Activated CD8-positive, alpha-beta memory T cell treated with anti-CD3 and anti-CD28 coated beads for 36 hours (primary cell): Measurements from ENCODE around the gene STPG4. TPM values are rescaled to one million over a fixed set of nuclear protein-coding genes. Genes with fewer than 3 reads are reported as not detected.

ENCODE experiments used
- CTCF ChIA-PET: fragments of 350-600 bp; sonication (Branson Sonifier 250); formaldehyde crosslinking; loops from one replicate; lab custom pipeline; 2021; ENCODE audit warnings: antibody characterized with exemption; lab: Charles Lee
- POLR2A ChIA-PET: fragments of 350-600 bp; sonication (Branson Sonifier 250); formaldehyde crosslinking; loops from one replicate; lab custom pipeline; 2021; ENCODE audit warnings: antibody characterized with exemption; lab: Charles Lee
- total RNA-seq, 2 experiments: library from RNA; stranded (reverse); gene quantifications; one replicate each; pipeline ENCODE4 v1.2.3, GENCODE V29; 2021

The STPG4 gene
- total RNA-seq, 2 experiments from 2014 or later, result 0.23 to 0.32 TPM

DNA sequence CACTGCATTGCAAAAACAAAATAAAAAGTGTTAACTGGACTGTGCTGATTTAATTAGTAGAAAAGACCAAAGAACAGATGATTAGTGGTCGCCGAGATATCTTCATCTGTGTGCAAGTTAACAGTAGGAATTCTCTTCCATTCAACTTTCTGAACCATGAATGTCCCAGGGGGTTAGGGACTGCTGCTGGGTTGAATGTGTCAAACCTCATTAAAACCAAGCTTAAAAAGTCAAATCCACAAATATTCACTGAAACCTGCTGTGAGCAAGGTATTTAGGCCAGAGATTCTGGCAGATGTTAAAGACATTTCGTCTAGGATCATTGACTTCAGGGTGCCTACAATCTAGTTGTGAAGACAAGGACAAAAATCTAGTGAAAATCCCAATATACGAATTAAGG, 58.7 kb downstream of the STPG4 start:
- ChIA-PET POLR2A (interaction anchor here (0.6 kb wide), 1 partner anchor 188 kb away, joined by 3 read pairs; no protein-coding TSS in a partner anchor), CTCF (no interaction called here)

GRCh38 chr2:47095349-47096020, 59.6 kb downstream of the STPG4 start:
- ChIA-PET CTCF (no interaction called here), POLR2A (no interaction called here)

DNA sequence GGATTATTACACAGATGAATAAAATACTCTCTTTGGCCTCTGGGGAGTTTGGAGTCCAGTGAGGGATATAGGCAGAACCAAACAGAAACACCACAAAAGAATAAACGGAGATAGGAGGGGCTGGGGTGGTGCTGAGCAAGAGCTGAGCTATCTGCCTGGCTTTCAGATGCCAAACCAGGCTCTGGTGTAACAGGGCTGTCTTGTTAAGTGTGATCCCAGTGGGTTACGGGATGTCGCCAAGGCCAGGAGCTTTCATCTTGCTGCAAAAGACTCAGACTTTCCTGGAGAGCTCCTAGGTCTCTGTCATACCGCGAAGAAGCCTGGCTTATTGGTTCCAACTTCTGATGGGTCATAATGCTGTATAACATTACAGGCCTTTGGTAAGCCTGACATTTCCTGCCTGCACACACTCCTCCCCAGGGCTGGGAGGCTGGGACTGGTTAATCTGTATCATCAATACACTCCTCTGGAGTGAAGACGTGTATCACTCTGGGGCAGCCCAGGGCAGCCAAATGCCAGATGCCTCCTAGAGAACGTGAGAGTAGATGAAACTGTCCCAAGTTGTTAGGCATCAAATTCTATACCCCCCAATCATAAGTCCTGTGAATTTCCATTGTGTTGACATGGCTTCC, 60.5 kb downstream of the STPG4 start:
- ChIA-PET CTCF (no interaction called here), POLR2A (interaction anchor here (0.7 kb wide), 1 partner anchor 85 kb away, joined by 4 read pairs; no protein-coding TSS in a partner anchor)

- POLR2A ChIA-PET, result no interaction called here
- CTCF ChIA-PET, result no interaction called here
Measured at GRCh38 chr2:47093626-47094025, 61.5 kb downstream of the STPG4 start.

GRCh38 chr2:47092465-47092864, 62.6 kb downstream of the STPG4 start:
- CTCF ChIA-PET, result no interaction called here

GRCh38 chr2:47091118-47091517, 64.0 kb downstream of the STPG4 start:
- CTCF ChIA-PET, result no interaction called here
- POLR2A ChIA-PET, result no interaction called here

More at GRCh38 chr2:47092465-47092864, 62.6 kb downstream of the STPG4 start:
- POLR2A ChIA-PET, result no interaction called here

- ChIA-PET CTCF (no interaction called here), POLR2A (no interaction called here)
Measured at GRCh38 chr2:47089083-47089464, 66.0 kb downstream of the STPG4 start.

DNA sequence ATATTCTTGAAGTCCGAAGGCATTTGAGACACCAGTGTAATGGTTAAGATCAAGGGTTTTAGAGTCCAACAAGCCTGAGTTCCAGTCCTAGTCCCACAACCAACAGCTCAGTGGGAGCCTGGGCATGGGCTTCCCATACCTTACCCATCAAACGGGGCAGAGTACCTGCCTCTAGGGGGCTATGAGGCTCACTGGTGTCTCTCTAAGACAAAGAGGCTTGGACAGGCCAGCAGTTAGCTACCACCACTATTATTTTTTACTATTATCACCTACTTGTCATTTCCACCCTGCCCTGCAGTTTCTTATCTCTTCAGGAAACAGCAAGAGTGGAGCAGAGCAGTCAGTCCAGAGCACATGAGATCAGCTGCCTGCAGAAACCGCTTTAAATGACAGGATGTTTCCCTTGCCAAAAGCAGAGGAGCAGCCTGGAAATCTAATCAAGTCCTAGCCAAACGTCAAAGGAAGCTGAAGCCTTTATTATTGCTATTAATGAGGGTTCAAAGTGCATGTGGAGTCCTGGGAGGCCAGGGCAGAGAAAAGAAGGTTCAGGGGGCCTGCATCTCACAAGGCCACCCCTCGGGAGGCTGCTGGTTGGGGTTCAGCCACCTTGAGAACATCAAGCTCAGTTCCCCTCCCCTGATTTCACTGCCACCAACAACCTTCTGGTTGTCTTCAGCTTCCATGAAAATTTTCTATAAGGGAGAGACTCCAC, 66.6 kb downstream of the STPG4 start:
- POLR2A ChIA-PET, result no interaction called here
- CTCF ChIA-PET, result no interaction called here

- POLR2A ChIA-PET, result no interaction called here
- CTCF ChIA-PET, result no interaction called here
Measured at GRCh38 chr2:47087051-47087450, 68.1 kb downstream of the STPG4 start.

DNA sequence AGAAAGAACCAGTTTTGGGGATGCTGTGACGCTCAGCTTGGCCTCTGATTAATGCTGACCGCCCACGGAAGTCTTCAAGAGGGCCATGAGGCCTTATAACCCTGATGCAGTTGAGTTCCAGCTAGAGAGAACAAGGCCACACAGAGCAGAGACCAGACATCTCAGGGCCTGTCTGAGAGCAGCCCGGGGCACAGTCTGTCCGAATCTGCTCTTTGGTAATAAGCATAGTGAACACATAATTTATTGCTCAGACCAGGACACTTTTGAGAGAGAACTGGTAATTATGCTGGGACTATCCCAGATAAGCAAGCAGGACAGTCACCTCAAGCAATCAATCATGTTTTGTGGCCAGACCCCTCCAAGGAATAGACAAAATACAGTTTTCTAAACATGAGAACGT, 68.5 kb downstream of the STPG4 start:
- ChIA-PET CTCF (no interaction called here), POLR2A (no interaction called here)

GRCh38 chr2:47086054-47086471, 69.0 kb downstream of the STPG4 start:
- CTCF ChIA-PET, result no interaction called here
- POLR2A ChIA-PET, result no interaction called here

GRCh38 chr2:47083886-47084687, 71.0 kb downstream of the STPG4 start:
- ChIA-PET CTCF (no interaction called here), POLR2A (no interaction called here)

DNA sequence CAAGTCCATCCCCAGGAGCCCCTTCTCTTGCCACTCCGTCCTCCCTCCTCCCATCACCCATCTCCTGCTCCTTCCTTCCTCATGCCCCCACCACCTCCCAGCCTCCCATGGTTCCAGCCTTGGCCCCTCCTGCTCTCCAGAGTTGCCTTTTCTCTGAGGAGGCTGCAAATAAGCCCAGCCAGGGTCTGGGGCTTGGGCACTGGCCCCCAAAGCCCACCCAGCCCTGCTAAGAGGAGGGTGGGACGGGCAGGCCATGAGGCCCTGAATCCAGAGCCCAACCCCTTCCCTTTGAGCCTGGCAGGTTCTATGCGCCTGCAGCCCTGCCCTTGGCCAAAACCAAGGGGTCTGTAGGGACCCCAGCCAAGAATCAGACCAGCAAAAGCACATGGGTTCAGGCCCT, 71.6 kb downstream of the STPG4 start:
- ChIA-PET POLR2A (no interaction called here), CTCF (no interaction called here)

DNA sequence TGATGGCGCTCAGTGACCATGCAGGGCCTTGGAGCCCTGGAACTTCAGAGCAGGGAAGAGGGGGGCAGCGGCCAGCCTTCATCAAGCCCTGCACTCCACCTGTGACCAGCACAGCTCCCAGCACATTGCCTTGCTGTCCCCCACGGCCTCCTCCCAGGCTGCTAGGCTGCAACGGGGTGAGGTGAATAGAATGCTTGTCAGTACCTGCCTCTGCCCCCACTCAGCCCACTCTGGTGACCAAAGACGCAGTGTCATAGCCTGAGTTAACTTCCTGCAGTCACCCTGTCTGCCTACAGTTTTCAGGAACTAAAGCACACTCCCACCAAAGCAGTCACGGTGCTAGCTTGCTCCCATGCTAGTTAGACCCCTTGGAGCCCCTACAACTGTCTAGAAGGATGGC, 72.1 kb downstream of the STPG4 start:
- POLR2A ChIA-PET, result no interaction called here

DNA sequence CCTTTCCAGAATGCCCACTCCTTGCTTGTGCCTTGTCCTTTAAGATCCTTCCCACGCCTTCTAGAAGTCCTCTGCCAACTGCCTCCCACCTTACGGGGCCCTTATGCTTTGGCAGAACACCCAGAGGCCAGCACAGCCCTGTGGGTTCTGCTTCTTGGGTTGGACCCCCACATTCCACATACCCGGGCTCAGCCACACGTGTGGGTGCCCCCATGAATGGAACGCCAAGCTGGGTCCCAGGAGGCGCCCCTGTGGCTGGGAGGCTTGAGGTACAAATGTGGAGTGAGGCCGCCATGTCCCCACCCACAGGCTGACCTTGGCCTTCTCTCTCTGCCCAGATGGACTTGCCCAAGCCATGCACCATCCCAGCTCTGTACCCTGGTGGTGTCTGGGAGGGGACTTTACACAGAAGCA, 74.2 kb downstream of the STPG4 start:
- POLR2A ChIA-PET, result no interaction called here
- CTCF ChIA-PET, result interaction anchor here (0.7 kb wide), 1 partner anchor 83 kb away, joined by 3 read pairs; no protein-coding TSS in a partner anchor

More for the DNA sequence above, 72.1 kb downstream of the STPG4 start:
- CTCF ChIA-PET, result no interaction called here

DNA sequence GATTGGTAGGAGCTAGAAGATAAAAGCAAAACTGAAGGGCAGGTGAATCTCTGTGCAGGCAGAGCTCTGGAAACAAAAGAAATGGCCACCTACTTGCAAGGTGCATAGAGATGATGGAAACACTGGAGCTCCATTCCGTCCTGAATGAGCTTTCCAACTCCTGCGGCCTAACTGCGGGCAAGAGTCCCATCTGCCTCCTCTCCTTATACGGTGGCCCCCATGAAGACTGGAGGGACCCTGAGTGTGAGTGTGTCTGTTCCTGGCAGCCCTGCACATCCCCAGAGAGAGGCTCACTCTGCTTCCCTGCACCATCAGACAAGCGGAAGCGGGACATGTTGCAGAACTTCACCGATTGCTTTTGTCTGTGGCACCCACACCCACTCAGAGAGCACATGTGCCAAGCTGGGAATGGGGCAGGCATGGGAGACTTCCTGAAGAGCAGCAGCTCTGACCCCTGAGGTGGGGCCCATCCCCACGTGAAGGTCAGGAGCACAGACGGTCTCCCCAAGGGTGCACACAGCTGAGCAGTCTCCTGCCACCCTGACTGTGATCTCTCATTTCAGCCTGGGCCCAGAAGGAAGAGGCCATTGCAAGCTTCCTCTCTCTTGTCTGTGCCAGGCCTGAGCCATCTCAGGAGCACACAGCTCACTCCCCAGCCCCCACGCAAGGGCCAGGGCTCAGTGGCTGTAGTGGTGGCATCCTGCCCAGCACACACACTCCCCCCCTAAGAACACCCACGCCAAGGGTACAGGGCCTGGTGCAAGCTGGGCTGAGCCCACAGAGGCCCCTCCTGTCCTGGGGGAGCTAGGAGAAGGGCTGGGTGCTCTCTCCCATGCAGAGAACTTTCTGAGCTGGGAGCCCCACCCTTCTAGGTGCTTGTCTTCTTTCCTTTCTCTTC, 75.3 kb downstream of the STPG4 start:
- POLR2A ChIA-PET, result interaction anchor here (0.7 kb wide), 1 partner anchor 90 kb away, joined by 5 read pairs; no protein-coding TSS in a partner anchor
- CTCF ChIA-PET, result interaction anchor here (0.7 kb wide), 1 partner anchor 82 kb away, joined by 3 read pairs; no protein-coding TSS in a partner anchor

GRCh38 chr2:47078541-47079482, 76.3 kb downstream of the STPG4 start:
- POLR2A ChIA-PET, result no interaction called here
- CTCF ChIA-PET, result no interaction called here
